Measurements from ENCODE around the gene CDH23. TPM values are rescaled to one million over a fixed set of nuclear protein-coding genes. Genes with fewer than 3 reads are reported as not detected.

Gene CDH23
- total RNA-seq, 2 experiments from 2014 or later, result 4.7 to 4.9 TPM

- Mint-ChIP-seq H3K27me3 (ENCODE audit: low read depth) (no peaks in the 10 kb centered on the region), H3K36me3 (ENCODE audit: low read depth) (peaks cover 75% of the 10 kb centered on the region), H3K9me3 (ENCODE audit: insufficient read depth) (no peaks in the 10 kb centered on the region), H3K27ac (peak overlapping the region; percentile 60), H3K4me3 (no peak overlapping the region), H3K4me1 (ENCODE audit: low read depth) (peaks cover 85% of the 10 kb centered on the region)
- ChIA-PET POLR2A (interaction anchor here (0.8 kb wide), 1 partner anchor 11 kb away, joined by 3 read pairs; no protein-coding TSS in a partner anchor), CTCF (interaction anchor here (6.0 kb wide), 1 partner anchor 12 kb away, joined by 34 read pairs; the partner anchor contains the start of gene VSIR)
- DNase-seq (no peak), ATAC-seq (no peak)
Observed at GRCh38 chr10:71761541-71762113, 364.9 kb downstream of the CDH23 start.

- POLR2A ChIA-PET, result interaction anchor here (0.8 to 1.2 kb wide), 2 partner anchors 10 kb away, joined by 3 to 5 read pairs; no protein-coding TSS in a partner anchor
- no peaks in the 10 kb centered on the region for H3K9me3 Mint-ChIP-seq (ENCODE audit: insufficient read depth)
- peaks cover 85% of the 10 kb centered on the region for H3K4me1 Mint-ChIP-seq (ENCODE audit: low read depth)
- CTCF ChIA-PET, result interaction anchor here (0.8 to 6.0 kb wide), 3 partner anchors 11 to 35 kb away, joined by 3 to 34 read pairs (median 3); partner anchors contain the start of gene VSIR
- ATAC-seq (no peak), DNase-seq (no peak)
- peak overlapping the region; percentile 14 for H3K27ac Mint-ChIP-seq
- no peaks in the 10 kb centered on the region for H3K27me3 Mint-ChIP-seq (ENCODE audit: low read depth)
- H3K4me3 Mint-ChIP-seq, result no peak overlapping the region
- H3K36me3 Mint-ChIP-seq (ENCODE audit: low read depth), result peaks cover 75% of the 10 kb centered on the region
Observed at GRCh38 chr10:71762324-71762723, 365.6 kb downstream of the CDH23 start.

GRCh38 chr10:71763352-71764127 lies 366.8 kb downstream of the CDH23 start:
- Mint-ChIP-seq H3K27ac (peak overlapping the region; percentile 73), H3K9me3 (ENCODE audit: insufficient read depth) (no peaks in the 10 kb centered on the region), H3K36me3 (ENCODE audit: low read depth) (peaks cover 74% of the 10 kb centered on the region), H3K27me3 (ENCODE audit: low read depth) (no peaks in the 10 kb centered on the region), H3K4me1 (ENCODE audit: low read depth) (peaks cover 85% of the 10 kb centered on the region), H3K4me3 (no peak overlapping the region)
- ATAC-seq, result no peak
- POLR2A ChIA-PET, result interaction anchor here (0.6 to 2.4 kb wide), 4 partner anchors 8 to 11 kb away, joined by 3 to 6 read pairs (median 4); no protein-coding TSS in a partner anchor
- no peak for DNase-seq
- CTCF ChIA-PET, result interaction anchor here (0.8 to 6.0 kb wide), 7 partner anchors 9 to 69 kb away, joined by 3 to 34 read pairs (median 5); partner anchors contain the start of gene VSIR

GRCh38 chr10:71765176-71765904 lies 368.6 kb downstream of the CDH23 start:
- Mint-ChIP-seq H3K9me3 (ENCODE audit: insufficient read depth) (no peaks in the 10 kb centered on the region), H3K4me1 (ENCODE audit: low read depth) (peaks cover 92% of the 10 kb centered on the region), H3K36me3 (ENCODE audit: low read depth) (peaks cover 74% of the 10 kb centered on the region), H3K4me3 (no peak overlapping the region), H3K27me3 (ENCODE audit: low read depth) (no peaks in the 10 kb centered on the region), H3K27ac (peak overlapping the region; percentile 73)
- ChIA-PET POLR2A (interaction anchor here (0.8 to 2.4 kb wide), 3 partner anchors 10 to 38 kb away, joined by 3 to 6 read pairs (median 3); no protein-coding TSS in a partner anchor), CTCF (interaction anchor here (1.6 to 14.5 kb wide), 5 partner anchors 8 to 57 kb away, joined by 4 to 186 read pairs (median 9); partner anchors contain the start of gene VSIR)
- DNase-seq (no peak), ATAC-seq (no peak)

GRCh38 chr10:71765906-71766716 lies 369.4 kb downstream of the CDH23 start:
- ChIA-PET CTCF (interaction anchor here (1.2 to 14.5 kb wide), 8 partner anchors 7 to 67 kb away, joined by 3 to 186 read pairs (median 8); partner anchors contain the start of gene VSIR), POLR2A (interaction anchor here (0.5 to 8.4 kb wide), 8 partner anchors 9 to 76 kb away, joined by 3 to 60 read pairs (median 4); no protein-coding TSS in a partner anchor)
- peak overlapping the region; percentile 82 for H3K27ac Mint-ChIP-seq
- H3K4me1 Mint-ChIP-seq (ENCODE audit: low read depth), result peaks cover 92% of the 10 kb centered on the region
- no peak overlapping the region for H3K4me3 Mint-ChIP-seq
- H3K36me3 Mint-ChIP-seq (ENCODE audit: low read depth), result peaks cover 75% of the 10 kb centered on the region
- no peak for ATAC-seq
- no peak for DNase-seq
- no peaks in the 10 kb centered on the region for H3K9me3 Mint-ChIP-seq (ENCODE audit: insufficient read depth)
- H3K27me3 Mint-ChIP-seq (ENCODE audit: low read depth), result no peaks in the 10 kb centered on the region

- DNase-seq, result peak; percentile 50
- no peak for ATAC-seq
- H3K4me3 Mint-ChIP-seq, result peak overlapping the region; percentile 3
- ChIA-PET POLR2A (interaction anchor here (0.5 to 8.4 kb wide), 7 partner anchors 9 to 76 kb away, joined by 3 to 60 read pairs (median 3); no protein-coding TSS in a partner anchor), CTCF (interaction anchor here (1.2 to 14.5 kb wide), 7 partner anchors 7 to 68 kb away, joined by 3 to 186 read pairs (median 9); partner anchors contain the start of gene VSIR)
- peaks cover 92% of the 10 kb centered on the region for H3K4me1 Mint-ChIP-seq (ENCODE audit: low read depth)
- H3K36me3 Mint-ChIP-seq (ENCODE audit: low read depth), result peaks cover 75% of the 10 kb centered on the region
- H3K27me3 Mint-ChIP-seq (ENCODE audit: low read depth), result no peaks in the 10 kb centered on the region
- peak overlapping the region; percentile 82 for H3K27ac Mint-ChIP-seq
- H3K9me3 Mint-ChIP-seq (ENCODE audit: insufficient read depth), result no peaks in the 10 kb centered on the region
Observed at GRCh38 chr10:71766717-71767419, 370.1 kb downstream of the CDH23 start.

GRCh38 chr10:71767420-71768035 lies 370.8 kb downstream of the CDH23 start:
- Mint-ChIP-seq H3K36me3 (ENCODE audit: low read depth) (peaks cover 82% of the 10 kb centered on the region), H3K27ac (peak overlapping the region; percentile 82), H3K4me1 (ENCODE audit: low read depth) (peaks cover 89% of the 10 kb centered on the region), H3K9me3 (ENCODE audit: insufficient read depth) (no peaks in the 10 kb centered on the region), H3K4me3 (peak overlapping the region; percentile 3), H3K27me3 (ENCODE audit: low read depth) (no peaks in the 10 kb centered on the region)
- CTCF ChIA-PET, result interaction anchor here (1.4 to 14.5 kb wide), 7 partner anchors 11 to 71 kb away, joined by 3 to 186 read pairs (median 9); no protein-coding TSS in a partner anchor
- no peak for ATAC-seq
- DNase-seq, result no peak
- POLR2A ChIA-PET, result interaction anchor here (0.8 to 8.4 kb wide), 7 partner anchors 9 to 50 kb away, joined by 3 to 60 read pairs (median 7); no protein-coding TSS in a partner anchor

GRCh38 chr10:71769279-71769823 lies 372.6 kb downstream of the CDH23 start:
- Mint-ChIP-seq H3K4me1 (ENCODE audit: low read depth) (peaks cover 81% of the 10 kb centered on the region), H3K9me3 (ENCODE audit: insufficient read depth) (no peaks in the 10 kb centered on the region), H3K36me3 (ENCODE audit: low read depth) (peaks cover 72% of the 10 kb centered on the region), H3K4me3 (peak overlapping the region; percentile 80), H3K27ac (peak overlapping the region; percentile 89), H3K27me3 (ENCODE audit: low read depth) (no peaks in the 10 kb centered on the region)
- ChIA-PET POLR2A (interaction anchor here (0.9 to 8.4 kb wide), 8 partner anchors 12 to 393 kb away, joined by 3 to 87 read pairs (median 8); no protein-coding TSS in a partner anchor), CTCF (interaction anchor here (0.7 to 14.5 kb wide), 17 partner anchors 13 to 450 kb away, joined by 3 to 186 read pairs (median 4); partner anchors contain the start of gene SLC29A3)
- no peak for DNase-seq
- ATAC-seq, result peak; percentile 1

GRCh38 chr10:71770255-71770654 lies 373.5 kb downstream of the CDH23 start:
- Mint-ChIP-seq H3K4me3 (peak overlapping the region; percentile 80), H3K9me3 (ENCODE audit: insufficient read depth) (no peaks in the 10 kb centered on the region), H3K27ac (peak overlapping the region; percentile 89), H3K36me3 (ENCODE audit: low read depth) (peaks cover 63% of the 10 kb centered on the region), H3K27me3 (ENCODE audit: low read depth) (no peaks in the 10 kb centered on the region), H3K4me1 (ENCODE audit: low read depth) (peaks cover 81% of the 10 kb centered on the region)
- no peak for ATAC-seq
- POLR2A ChIA-PET, result interaction anchor here (2.1 to 8.4 kb wide), 5 partner anchors 13 to 58 kb away, joined by 6 to 87 read pairs (median 18); no protein-coding TSS in a partner anchor
- CTCF ChIA-PET, result interaction anchor here (1.3 to 14.5 kb wide), 6 partner anchors 14 to 73 kb away, joined by 3 to 186 read pairs (median 34); no protein-coding TSS in a partner anchor
- no peak for DNase-seq

Measured in activated CD8-positive, alpha-beta T cell treated with anti-CD3 and anti-CD28 coated beads, Interleukin-2, amount 10 ng/mL, durations not matched to agents 7 days and 5 days (primary cell).